Activated CD8-positive, alpha-beta T cell treated with anti-CD3 and anti-CD28 coated beads for 36 hours (primary cell): ENCODE data around the gene GCKR. TPM values are rescaled to one million over a fixed set of nuclear protein-coding genes. Genes with fewer than 3 reads are reported as not detected.

Source experiments
- ATAC-seq: fragments of 200-7000 bp; cut with Tn5 transposase; one replicate; pipeline ENCODE4 v1.10.0; 2021; ENCODE audit warnings: mild to moderate bottlenecking, moderate library complexity
- CTCF ChIA-PET: fragments of 350-600 bp; sonication (Branson Sonifier 250); formaldehyde crosslinking; loops from one replicate; lab custom pipeline; 2021; ENCODE audit warnings: antibody characterized with exemption; lab: Charles Lee
- POLR2A ChIA-PET: fragments of 350-600 bp; sonication (Branson Sonifier 250); formaldehyde crosslinking; loops from one replicate; lab custom pipeline; 2021; ENCODE audit warnings: antibody characterized with exemption; lab: Charles Lee
- DNase-seq: peaks from one replicate; pipeline ENCODE4 v3.0.0-alpha.2; 2020
- H3K27ac Mint-ChIP-seq: one replicate; pipeline ENCODE4 v1.8.0; 2021; ENCODE audit warnings: mild to moderate bottlenecking, mixed read lengths
- H3K27me3 Mint-ChIP-seq: one replicate; pipeline ENCODE4 v1.8.0; 2021; ENCODE audit warnings: mixed read lengths
- H3K36me3 Mint-ChIP-seq: one replicate; pipeline ENCODE4 v1.8.0; 2021; ENCODE audit warnings: low read depth, mixed read lengths
- H3K4me1 Mint-ChIP-seq: one replicate; pipeline ENCODE4 v1.8.0; 2021; ENCODE audit warnings: low read depth, mixed read lengths
- H3K4me3 Mint-ChIP-seq: one replicate; pipeline ENCODE4 v1.8.0; 2021; ENCODE audit warnings: mild to moderate bottlenecking, moderate library complexity, mixed read lengths
- H3K9me3 Mint-ChIP-seq: one replicate; pipeline ENCODE4 v1.8.0; 2021; ENCODE audit warnings: mixed read lengths
- CTCF ChIP-seq: fragments of 200-600 bp; IDR thresholded peaks from one replicate; pipeline ENCODE4 v1.8.0; 2022; ENCODE audit warnings: antibody characterized with exemption, mild to moderate bottlenecking
- intact Hi-C: fragments of 100-400 bp; cut with micrococcal nuclease; formaldehyde crosslinking; loops from one replicate; pipeline ENCODE4 v1.10.0; 2022
- total RNA-seq, 2 experiments: library from RNA; stranded (reverse); gene quantifications; one replicate each; pipeline ENCODE4 v1.2.3, GENCODE V29; 2021

Gene GCKR
- total RNA-seq, 2 experiments from 2014 or later: not detected

- TF ChIP-seq CTCF: no peak
- ATAC-seq (no peak), DNase-seq (no peak)
- Mint-ChIP-seq H3K9me3 (no peaks in the 10 kb centered on the region), H3K27ac (no peak overlapping the region), H3K4me3 (no peak overlapping the region), H3K4me1 (no peaks in the 10 kb centered on the region), H3K36me3 (no peaks in the 10 kb centered on the region), H3K27me3 (no peaks in the 10 kb centered on the region)
- intact Hi-C loops: no loop called here
- ChIA-PET POLR2A (interaction anchor here (1.1 kb wide), 1 partner anchor 193 kb away, joined by 3 read pairs; no protein-coding TSS in a partner anchor), CTCF (no interaction called here)
Observed at GRCh38 chr2:27461118-27461517, 35.5 kb upstream of the GCKR start.

GRCh38 chr2:27464443-27464842 is 32.2 kb upstream of the GCKR start:
- DNase-seq: no peak
- no peak overlapping the region for H3K27ac Mint-ChIP-seq
- POLR2A ChIA-PET: no interaction called here
- CTCF ChIA-PET: no interaction called here
- no peaks in the 10 kb centered on the region for H3K27me3 Mint-ChIP-seq
- H3K4me3 Mint-ChIP-seq: no peak overlapping the region
- H3K9me3 Mint-ChIP-seq: no peaks in the 10 kb centered on the region
- intact Hi-C loops: no loop called here
- no peak for TF ChIP-seq CTCF
- no peaks in the 10 kb centered on the region for H3K36me3 Mint-ChIP-seq
- ATAC-seq: no peak
- H3K4me1 Mint-ChIP-seq: no peaks in the 10 kb centered on the region

- H3K9me3 Mint-ChIP-seq: no peaks in the 10 kb centered on the region
- no peak for TF ChIP-seq CTCF
- no peak overlapping the region for H3K27ac Mint-ChIP-seq
- H3K36me3 Mint-ChIP-seq: no peaks in the 10 kb centered on the region
- ATAC-seq: no peak
- no peaks in the 10 kb centered on the region for H3K27me3 Mint-ChIP-seq
- ChIA-PET POLR2A (no interaction called here), CTCF (interaction anchor here (0.9 kb wide), 1 partner anchor 9 kb away, joined by 3 read pairs; no protein-coding TSS in a partner anchor)
- H3K4me3 Mint-ChIP-seq: no peak overlapping the region
- no peak for DNase-seq
- intact Hi-C loops: no loop called here
- H3K4me1 Mint-ChIP-seq: no peaks in the 10 kb centered on the region
Observed at GRCh38 chr2:27471961-27472360, 24.7 kb upstream of the GCKR start.

GRCh38 chr2:27485496-27485895 is 11.1 kb upstream of the GCKR start:
- peaks cover 2% of the 10 kb centered on the region for H3K36me3 Mint-ChIP-seq
- peaks cover 14% of the 10 kb centered on the region for H3K4me1 Mint-ChIP-seq
- ChIA-PET POLR2A (interaction anchor here (1.0 to 1.3 kb wide), 2 partner anchors 12 to 53 kb away, joined by 3 read pairs; no protein-coding TSS in a partner anchor), CTCF (no interaction called here)
- no peaks in the 10 kb centered on the region for H3K9me3 Mint-ChIP-seq
- no peaks in the 10 kb centered on the region for H3K27me3 Mint-ChIP-seq
- DNase-seq (no peak), ATAC-seq (no peak)
- intact Hi-C loops: no loop called here
- H3K4me3 Mint-ChIP-seq: no peak overlapping the region
- no peak overlapping the region for H3K27ac Mint-ChIP-seq
- TF ChIP-seq CTCF: no peak

GRCh38 chr2:27489118-27489497 is 7.5 kb upstream of the GCKR start:
- intact Hi-C loops: no loop called here
- Mint-ChIP-seq H3K4me1 (peaks cover 20% of the 10 kb centered on the region), H3K9me3 (no peaks in the 10 kb centered on the region), H3K27ac (peak overlapping the region; percentile 78), H3K27me3 (peaks cover 10% of the 10 kb centered on the region), H3K36me3 (no peaks in the 10 kb centered on the region), H3K4me3 (peak overlapping the region; percentile 87)
- ChIA-PET CTCF (interaction anchor here (0.9 kb wide), 1 partner anchor 60 kb away, joined by 3 read pairs; no protein-coding TSS in a partner anchor), POLR2A (interaction anchor here (1.0 to 1.4 kb wide), 2 partner anchors 19 to 60 kb away, joined by 3 to 4 read pairs; partner anchors contain the start of gene NRBP1)
- DNase-seq: peak; percentile 23
- TF ChIP-seq CTCF: no peak
- ATAC-seq: peak; percentile 2
